HepG2 (cell line): ENCODE results near the gene CEP104. TPM values are rescaled to one million over a fixed set of nuclear protein-coding genes. Genes with fewer than 3 reads are reported as not detected.
A peak's percentile ranks its signal among the peaks of the same experiment; 100 is the strongest.

Source experiments
- ATAC-seq: fragments of 200-7000 bp; cut with Tn5 transposase; 3 replicates; pipeline ENCODE4 v1.9.1; 2020; ENCODE audit warnings: mild to moderate bottlenecking, moderate library complexity
- BruUV-seq: library from RNA; stranded (reverse); fragments of 400-500 nt; replicated peaks from 2 replicates; lab custom pipeline; 2021; lab: Mats Ljungman, UMichigan
- CTCF ChIA-PET: fragments of 300-600 bp; formaldehyde crosslinking; extraction: SDS; loops from one replicate; lab custom pipeline; 2021; ENCODE audit warnings: low total read pairs, inconsistent platforms, low intra/inter-chr PET ratio; lab: Yijun Ruan, JAX
- POLR2A ChIA-PET: fragments of 350-600 bp; sonication (Branson Sonifier 250); formaldehyde crosslinking; loops from one replicate; lab custom pipeline; 2020; ENCODE audit warnings: antibody characterized with exemption, inconsistent platforms; lab: Yijun Ruan, JAX
- DNase-seq: peaks from one replicate; pipeline ENCODE4 v3.0.0-alpha.2; 2015; ENCODE audit warnings: low spot score
- FAIRE-seq: peaks from 3 replicates; lab custom pipeline; 2011; peaks lifted over from hg19 to GRCh38; lab: Jason Lieb, UNC
- H2AFZ ChIP-seq: one replicate; pipeline ENCODE4 v1.6.1; 2011; ENCODE audit warnings: low read length, inconsistent platforms
- H3K27ac ChIP-seq: fragments of 300-600 bp; 3 replicates; pipeline ENCODE4 v1.8.0; 2011; ENCODE audit warnings: mixed run types, mild to moderate bottlenecking, mixed read lengths, low read length, inconsistent platforms; ENCODE audit not compliant: insufficient read depth; ENCODE audit errors: extremely low read length
- H3K27me3 ChIP-seq, 2 experiments: fragments of 200-600 bp in 1 of 2; 2 replicates in 1 of 2; 3 replicates in 1 of 2; pipeline versions ENCODE4 v1.6.0 to v1.8.0; 2011; ENCODE audit warnings: low read length in 2 of 2, mild to moderate bottlenecking in 2 of 2, moderate library complexity in 2 of 2, inconsistent platforms in 1 of 2; ENCODE audit not compliant: insufficient read depth in 2 of 2, control insufficient read depth in 1 of 2
- H3K36me3 ChIP-seq, 2 experiments: fragments of 200-600 bp in 1 of 2; replicated peaks in 1 of 2; 2 replicates in 1 of 2; 3 replicates in 1 of 2; pipeline versions ENCODE4 v1.5.1 to v1.8.0; 2011; ENCODE audit warnings: low read length in 2 of 2, inconsistent platforms in 1 of 2; ENCODE audit not compliant: insufficient read depth in 2 of 2, control insufficient read depth in 1 of 2
- H3K4me1 ChIP-seq: 2 replicates; pipeline ENCODE4 v1.5.1; 2012; ENCODE audit warnings: low read length, inconsistent platforms; ENCODE audit not compliant: insufficient read depth
- H3K4me2 ChIP-seq: 2 replicates; pipeline ENCODE4 v1.6.0; 2011; ENCODE audit warnings: low read depth, low read length, inconsistent platforms
- H3K4me3 ChIP-seq, 3 experiments: fragments of 200-600 bp in 1 of 3; sonication (generic), shearing (Covaris generic) in 1 of 3; replicated peaks in 1 of 3; 2 replicates each; pipeline ENCODE4 v1.5.1; 2011 to 2016; ENCODE audit warnings: low read length in 3 of 3, inconsistent platforms in 2 of 3, low read depth in 2 of 3, mild to moderate bottlenecking in 2 of 3, control low read depth in 1 of 3, mixed read lengths in 1 of 3; ENCODE audit not compliant: insufficient read depth in 1 of 3
- H3K79me2 ChIP-seq: one replicate; pipeline ENCODE4 v1.6.1; 2011; ENCODE audit warnings: low read length, inconsistent platforms; ENCODE audit not compliant: insufficient read depth
- H3K9ac ChIP-seq: 2 replicates; pipeline ENCODE4 v1.6.0; 2011; ENCODE audit warnings: mild to moderate bottlenecking, low read depth, low read length, inconsistent platforms; ENCODE audit not compliant: insufficient read depth
- H3K9me3 ChIP-seq: 2 replicates; pipeline ENCODE4 v1.5.1; 2012; ENCODE audit warnings: mild to moderate bottlenecking, low read length
- H4K20me1 ChIP-seq: 2 replicates; pipeline ENCODE4 v1.6.0; 2011; ENCODE audit warnings: inconsistent platforms, mild to moderate bottlenecking, low read length, moderate library complexity; ENCODE audit not compliant: insufficient read depth
- AGO2 ChIP-seq: fragments of 200-400 bp; formaldehyde crosslinking; optimal IDR thresholded peaks from 2 replicates; pipeline ENCODE3; 2017; ENCODE audit warnings: mild to moderate bottlenecking, low read depth, low read length, moderate library complexity
- EED ChIP-seq: sonication (generic); formaldehyde crosslinking; IDR thresholded peaks from 2 replicates; pipeline ENCODE4 v1.5.0; 2020; ENCODE audit warnings: mild to moderate bottlenecking, missing genetic modification reagents
- FOSL1 ChIP-seq: sonication (generic); formaldehyde crosslinking; IDR thresholded peaks from 2 replicates; pipeline ENCODE4 v1.9.0; 2021; ENCODE audit warnings: missing genetic modification reagents, borderline replicate concordance
- RBFOX2 ChIP-seq: fragments of 200-400 bp; formaldehyde crosslinking; IDR thresholded peaks from 2 replicates; pipeline ENCODE4 v1.6.1; 2017; ENCODE audit warnings: low read depth, mild to moderate bottlenecking, low read length
- ZKSCAN8 ChIP-seq: IDR thresholded peaks from 2 replicates; pipeline ENCODE4 v1.6.1; 2016; ENCODE audit warnings: borderline replicate concordance, missing genetic modification reagents, missing compliant biosample characterization
- ZNF331 ChIP-seq: sonication (generic); formaldehyde crosslinking; IDR thresholded peaks from 2 replicates; pipeline ENCODE4 v1.4.0; 2020; ENCODE audit warnings: missing genetic modification reagents
- ZNF350 ChIP-seq: sonication (generic); formaldehyde crosslinking; IDR thresholded peaks from 2 replicates; pipeline ENCODE4 v1.4.0; 2020; ENCODE audit warnings: mild to moderate bottlenecking, low read depth, missing genetic modification reagents, borderline replicate concordance
- ZNF724P ChIP-seq: sonication (generic); formaldehyde crosslinking; IDR thresholded peaks from 2 replicates; pipeline ENCODE4 v1.8.0; 2022; ENCODE audit warnings: missing genetic modification reagents, borderline replicate concordance
- WGBS: methylation state at CpG from one replicate; pipeline ENCODE4 v1.1.6; 2017; ENCODE audit warnings: low lambda C conversion rate; 5-methylcytosine and 5-hydroxymethylcytosine counted together
- in situ Hi-C: cut with HindIII; loops from 2 replicates; pipeline ENCODE4 v1.10.0; 2017; ENCODE audit warnings: low pct_unique_long_range_greater_than_20kb; ENCODE audit not compliant: extremely low pct_ligation_motif_present
- intact Hi-C: fragments of 100-400 bp; cut with micrococcal nuclease; formaldehyde crosslinking; loops from one replicate; pipeline ENCODE4 v1.10.0; 2022; ENCODE audit not compliant: unreplicated experiment
- polyA plus RNA-seq, 8 experiments: library from polyadenylated mRNA; depleted of rRNA in 3 of 8; stranded (reverse) in 7 of 8; unstranded in 1 of 8; fragments of >200 nt; fragmentation: Illumina TruSeq in 4 of 8; extraction: Trizol in 4 of 8; gene quantifications; 2 replicates each; pipeline versions ENCODE4 v1.2.1 to v1.2.3, GENCODE V29; 2011 to 2016; ENCODE audit warnings: low read depth in 4 of 8, missing spikeins in 1 of 8, mixed read lengths in 1 of 8; ENCODE audit not compliant: insufficient read depth in 1 of 8
- total RNA-seq, 5 experiments: library from RNA; depleted of rRNA; stranded (reverse); fragments of >200 nt; fragmentation: Illumina TruSeq; extraction: Trizol; gene quantifications; 2 replicates each; pipeline ENCODE4 v1.2.3, GENCODE V29; 2016; ENCODE audit warnings: low read depth in 1 of 5

The CEP104 gene
- total and polyA plus RNA-seq, 2 of the 13 experiments (the other 11 are each of a cell fraction or from before 2014, with no cell fraction given), result 20.4 to 30.1 TPM

- ChIA-PET CTCF (no interaction called here), POLR2A (interaction anchor here (1.3 kb wide), 1 partner anchor 16 kb away, joined by 3 read pairs; no protein-coding TSS in a partner anchor)
- H3K79me2 ChIP-seq, result peaks cover 44% of the 10 kb centered on the region
- no TSS peak for BruUV-seq
- DNase-seq (no peak), FAIRE-seq (no peak), ATAC-seq (no peak)
- H3K4me2 ChIP-seq, result no peak overlapping the region
- TF ChIP-seq AGO2, result peak; percentile 67
- no peak for TF ChIP-seq FOSL1 (CRISPR knock-in tag)
- TF ChIP-seq EED, result no peak
- no peak for TF ChIP-seq ZNF350 (CRISPR knock-in tag)
- TF ChIP-seq ZNF724P (CRISPR knock-in tag), result no peak
- TF ChIP-seq ZKSCAN8 (CRISPR knock-in tag), result no peak
- peak; percentile 63 for TF ChIP-seq RBFOX2
- no peak for TF ChIP-seq ZNF331 (CRISPR knock-in tag)
- H3K36me3 ChIP-seq, result peaks cover 10 to 28% of the 10 kb centered on the region in 2 experiments; a peak in 4 of 5 replicates
- H3K4me3 ChIP-seq, result no peak overlapping the region
- no peak overlapping the region for H3K9ac ChIP-seq
- no peak overlapping the region for H3K27ac ChIP-seq
- in situ Hi-C loops, result no loop called here
- H4K20me1 ChIP-seq, result 0 out of 2 replicates have a peak, but pooled peaks cover 7% of the 10 kb centered on the region
- no peak overlapping the region for H2AFZ ChIP-seq
- intact Hi-C loops, result no loop called here
- WGBS, result 98% methylated on average over 5 of the region's 12 CpGs
- H3K4me1 ChIP-seq, result peaks cover 37% of the 10 kb centered on the region
- no peaks in the 10 kb centered on the region for H3K27me3 ChIP-seq
- H3K9me3 ChIP-seq, result no peaks in the 10 kb centered on the region
Measured at GRCh38 chr1:3790500-3790923, 66.5 kb downstream of the CEP104 start.
